B cell (primary cell): ENCODE results near the gene CST7. TPM values are rescaled to one million over a fixed set of nuclear protein-coding genes. Genes with fewer than 3 reads are reported as not detected.

ENCODE experiments used
- ATAC-seq: fragments of 200-7000 bp; cut with Tn5 transposase; one replicate; pipeline ENCODE4 v1.10.0; 2021; ENCODE audit warnings: low read depth, mild to moderate bottlenecking, moderate number of reproducible peaks, moderate library complexity
- CTCF ChIA-PET: fragments of 350-600 bp; sonication (Branson Sonifier 250); formaldehyde crosslinking; loops from one replicate; lab custom pipeline; 2021; ENCODE audit warnings: antibody characterized with exemption, inconsistent platforms; lab: Charles Lee
- POLR2A ChIA-PET: fragments of 350-600 bp; sonication (Branson Sonifier 250); formaldehyde crosslinking; loops from one replicate; lab custom pipeline; 2021; ENCODE audit warnings: antibody characterized with exemption; lab: Charles Lee
- DNase-seq: peaks from one replicate; pipeline ENCODE4 v3.0.0; 2013
- H2AFZ ChIP-seq: 2 replicates; pipeline ENCODE4 v1.6.1; 2012; ENCODE audit warnings: mild to moderate bottlenecking, low read depth, low read length; ENCODE audit not compliant: insufficient read depth, poor library complexity, severe bottlenecking
- H3K27ac ChIP-seq, 2 donors: 1 replicate in 1 of 2; 2 replicates in 1 of 2; pipeline ENCODE4 v1.5.1; 2012 to 2013; ENCODE audit warnings: low read length in 2 of 2, mild to moderate bottlenecking in 2 of 2, moderate library complexity in 1 of 2
- H3K27me3 ChIP-seq, 4 experiments: fragments of 200-600 bp in 1 of 4; sonication (generic) in 1 of 4; replicated peaks in 1 of 4; 1 replicate in 2 of 4; 2 replicates in 2 of 4; pipeline versions ENCODE4 v1.6.1 to v1.7.0; 2013 to 2016; ENCODE audit warnings: low read length in 3 of 4, mild to moderate bottlenecking in 2 of 4, mixed read lengths in 1 of 4, moderate library complexity in 1 of 4; ENCODE audit not compliant: insufficient read depth in 4 of 4, control insufficient read depth in 3 of 4; ENCODE audit errors: control extremely low read depth in 1 of 4
- H3K36me3 ChIP-seq, 2 experiments: replicated peaks in 1 of 2; 1 replicate in 1 of 2; 2 replicates in 1 of 2; pipeline versions ENCODE4 v1.6.1 to v1.7.1; 2013; ENCODE audit warnings: low read length in 1 of 2; ENCODE audit not compliant: insufficient read depth in 2 of 2, control insufficient read depth in 1 of 2; ENCODE audit errors: control extremely low read depth in 1 of 2, extremely low read depth in 1 of 2
- H3K4me1 ChIP-seq, 2 donors: fragments of 200-600 bp in 1 of 2; sonication (generic) in 1 of 2; 1 replicate in 1 of 2; 2 replicates in 1 of 2; pipeline versions ENCODE4 v1.5.1 to v1.6.1; 2013 to 2017; ENCODE audit warnings: low read length in 2 of 2; ENCODE audit not compliant: control insufficient read depth in 2 of 2, insufficient read depth in 2 of 2
- H3K4me2 ChIP-seq: replicated peaks from 2 replicates; pipeline ENCODE3; 2012; ENCODE audit warnings: mild to moderate bottlenecking, low read depth, low read length; ENCODE audit not compliant: poor library complexity, severe bottlenecking
- H3K4me3 ChIP-seq, 5 experiments: fragments of 200-600 bp in 1 of 5; sonication (generic) in 1 of 5; 1 replicate in 3 of 5; 2 replicates in 2 of 5; pipeline versions ENCODE4 v1.5.1 to v1.7.0; 2011 to 2016; ENCODE audit warnings: low read length in 4 of 5, mild to moderate bottlenecking in 4 of 5, low read depth in 2 of 5, control low read depth in 1 of 5, moderate library complexity in 1 of 5; ENCODE audit not compliant: insufficient read depth in 1 of 5; ENCODE audit errors: control extremely low read depth in 1 of 5, extremely low read depth in 1 of 5
- H3K79me2 ChIP-seq: fragments of 200-600 bp; sonication (generic); one replicate; pipeline ENCODE4 v1.6.0; 2016; ENCODE audit warnings: low read length; ENCODE audit not compliant: control insufficient read depth, insufficient read depth
- H3K9ac ChIP-seq: fragments of 200-600 bp; sonication (generic); 2 replicates; pipeline ENCODE4 v1.6.1; 2017; ENCODE audit warnings: mild to moderate bottlenecking, low read length, moderate library complexity
- H3K9me3 ChIP-seq, 3 donors: one replicate each; pipeline versions ENCODE4 v1.6.1 to v1.7.1; 2013; ENCODE audit warnings: low read length in 2 of 3; ENCODE audit not compliant: control insufficient read depth in 2 of 3, insufficient read depth in 1 of 3; ENCODE audit errors: control extremely low read depth in 1 of 3
- H4K20me1 ChIP-seq: 2 replicates; pipeline ENCODE4 v1.6.0; 2012; ENCODE audit warnings: mild to moderate bottlenecking, low read length; ENCODE audit not compliant: insufficient read depth, control insufficient read depth, poor library complexity, severe bottlenecking
- H3K27ac Mint-ChIP-seq: one replicate; pipeline ENCODE4 v1.8.0; 2021; ENCODE audit warnings: mixed read lengths
- H3K27me3 Mint-ChIP-seq: one replicate; pipeline ENCODE4 v1.8.0; 2021; ENCODE audit warnings: mixed read lengths
- H3K4me1 Mint-ChIP-seq: one replicate; pipeline ENCODE4 v1.8.0; 2021; ENCODE audit warnings: mixed read lengths
- H3K4me3 Mint-ChIP-seq: one replicate; pipeline ENCODE4 v1.8.0; 2021; ENCODE audit warnings: mixed read lengths
- H3K9me3 Mint-ChIP-seq: one replicate; pipeline ENCODE4 v1.8.0; 2022; ENCODE audit warnings: mixed read lengths; ENCODE audit not compliant: insufficient read depth
- CTCF ChIP-seq: fragments of 200-600 bp; IDR thresholded peaks from one replicate; pipeline ENCODE4 v1.8.0; 2022; ENCODE audit warnings: antibody characterized with exemption, mild to moderate bottlenecking
- EZH2 ChIP-seq: IDR thresholded peaks from 2 replicates; pipeline ENCODE4 v1.6.1; 2012; ENCODE audit warnings: borderline replicate concordance, low read depth, mild to moderate bottlenecking, moderate library complexity, low read length; ENCODE audit not compliant: insufficient read depth, poor library complexity, severe bottlenecking
- WGBS: methylation state at CpG from one replicate; pipeline ENCODE4 v1.1.5; 2013; ENCODE audit warnings: missing lambda C conversion rate; ENCODE audit not compliant: insufficient coverage; 5-methylcytosine and 5-hydroxymethylcytosine counted together
- intact Hi-C: fragments of 100-400 bp; cut with micrococcal nuclease; formaldehyde crosslinking; loops from one replicate; pipeline ENCODE4 v1.10.0; 2022
- polyA plus RNA-seq: library from polyadenylated mRNA; depleted of rRNA; stranded (reverse); fragments of >200 nt; gene quantifications from 2 replicates; pipeline ENCODE4 v1.2.3, GENCODE V29; 2012
- total RNA-seq, 2 donors: library from RNA; stranded (reverse); fragments of 120-200 nt in 1 of 2; gene quantifications; 1 replicate in 1 of 2; 2 replicates in 1 of 2; pipeline versions ENCODE4 v1.2.3 to v1.2.4, GENCODE V29; 2013 to 2022

CST7 gene
- total and polyA plus RNA-seq, 2 donors (not counting 1 experiment from before 2014, with no cell fraction given) = 0.94 to 3.4 TPM

- Histone ChIP-seq H3K79me2 (no peaks in the 10 kb centered on the region), H2AFZ (no peak overlapping the region), H3K27ac (no peak overlapping the region), H3K4me2 (no peak overlapping the region), H3K9me3 (peaks cover 1 to 5% (median 3%) of the 10 kb centered on the region in 3 donors), H3K9ac (no peak overlapping the region), H3K36me3 (peaks cover 15 to 61% of the 10 kb centered on the region in 2 experiments), H3K4me1 (peaks cover 0 to 8% of the 10 kb centered on the region in 2 donors), H3K27me3 (no peaks in the 10 kb centered on the region), H4K20me1 (no peaks in the 10 kb centered on the region), H3K4me3 (no peak overlapping the region)
- no peak for DNase-seq
- 100% methylated on average over 2 of the region's 2 CpGs for WGBS
- peaks cover 8% of the 10 kb centered on the region for H3K9me3 Mint-ChIP-seq
- H3K27ac Mint-ChIP-seq = no peak overlapping the region
- no peak overlapping the region for H3K4me3 Mint-ChIP-seq
- ChIA-PET CTCF (no interaction called here), POLR2A (no interaction called here)
- peaks cover 3% of the 10 kb centered on the region for H3K4me1 Mint-ChIP-seq
- H3K27me3 Mint-ChIP-seq = no peaks in the 10 kb centered on the region
- ATAC-seq = no peak
- TF ChIP-seq EZH2 (no peak), CTCF (no peak)
- intact Hi-C loops = no loop called here
These were observed 23.3 kb downstream of the CST7 start for GRCh38 chr20:24972341-24972740.

- no peaks in the 10 kb centered on the region for H4K20me1 ChIP-seq
- H3K27me3 ChIP-seq = no peaks in the 10 kb centered on the region
- Mint-ChIP-seq H3K27ac (no peak overlapping the region), H3K27me3 (no peaks in the 10 kb centered on the region), H3K4me3 (no peak overlapping the region), H3K4me1 (peaks cover 5% of the 10 kb centered on the region), H3K9me3 (peaks cover 8% of the 10 kb centered on the region)
- no peak for TF ChIP-seq EZH2
- no peak for TF ChIP-seq CTCF
- no peak overlapping the region for H3K4me2 ChIP-seq
- peaks cover 3 to 18% (median 5%) of the 10 kb centered on the region in 3 donors for H3K9me3 ChIP-seq
- H3K79me2 ChIP-seq = peaks cover 21% of the 10 kb centered on the region
- ChIA-PET CTCF (no interaction called here), POLR2A (no interaction called here)
- no peak overlapping the region for H3K9ac ChIP-seq
- ATAC-seq = no peak
- no CpG with 5 or more reads among the region's 1 CpG for WGBS
- peaks cover 0 to 9% of the 10 kb centered on the region in 2 donors for H3K4me1 ChIP-seq
- peaks cover 20 to 48% of the 10 kb centered on the region in 2 experiments for H3K36me3 ChIP-seq
- intact Hi-C loops = no loop called here
- H2AFZ ChIP-seq = no peak overlapping the region
- DNase-seq = no peak
- H3K27ac ChIP-seq = no peak overlapping the region
- no peak overlapping the region for H3K4me3 ChIP-seq
These were observed 28.3 kb downstream of the CST7 start for GRCh38 chr20:24977336-24977735.
